BE2C (cell line): Measurements from ENCODE around the gene HK1.
A peak's percentile ranks its signal among the peaks of the same experiment; 100 is the strongest.

Source experiments
- DNase-seq: peaks from one replicate; pipeline ENCODE4 v3.0.0-alpha.2; 2020
- H3K27me3 ChIP-seq: fragments of 250-450 bp; sonication (Bioruptor Pico); 2 replicates; pipeline ENCODE4 v1.5.1; 2020; ENCODE audit warnings: mild to moderate bottlenecking
- H3K36me3 ChIP-seq: fragments of 250-450 bp; sonication (Bioruptor Pico); 2 replicates; pipeline ENCODE4 v1.5.1; 2020; ENCODE audit warnings: mild to moderate bottlenecking
- H3K4me1 ChIP-seq: fragments of 250-450 bp; sonication (Bioruptor Pico); 2 replicates; pipeline ENCODE4 v1.5.1; 2020
- H3K4me3 ChIP-seq: 2 replicates; pipeline ENCODE4 v1.5.1; 2011; ENCODE audit warnings: low read depth, low read length
- H3K9me3 ChIP-seq: fragments of 250-450 bp; sonication (Bioruptor Pico); 2 replicates; pipeline ENCODE4 v1.5.1; 2020
- TF ChIP-seq, protein P1 (sequence below): IDR thresholded peaks from 2 replicates; pipeline ENCODE4 v1.5.1; 2012; ENCODE audit warnings: mild to moderate bottlenecking, low read depth, low read length

HK1 gene

GRCh38 chr10:69438536-69439349 is 160.4 kb downstream of the HK1 start:
- Histone ChIP-seq H3K4me1 (peaks cover 14% of the 10 kb centered on the region), H3K27me3 (no peaks in the 10 kb centered on the region), H3K4me3 (peak overlapping the region; percentile 10; the same call in 1 of the 2 replicates), H3K36me3 (no peaks in the 10 kb centered on the region), H3K9me3 (no peaks in the 10 kb centered on the region)
- peak; percentile 22 for DNase-seq
- TF ChIP-seq, protein P1, sequence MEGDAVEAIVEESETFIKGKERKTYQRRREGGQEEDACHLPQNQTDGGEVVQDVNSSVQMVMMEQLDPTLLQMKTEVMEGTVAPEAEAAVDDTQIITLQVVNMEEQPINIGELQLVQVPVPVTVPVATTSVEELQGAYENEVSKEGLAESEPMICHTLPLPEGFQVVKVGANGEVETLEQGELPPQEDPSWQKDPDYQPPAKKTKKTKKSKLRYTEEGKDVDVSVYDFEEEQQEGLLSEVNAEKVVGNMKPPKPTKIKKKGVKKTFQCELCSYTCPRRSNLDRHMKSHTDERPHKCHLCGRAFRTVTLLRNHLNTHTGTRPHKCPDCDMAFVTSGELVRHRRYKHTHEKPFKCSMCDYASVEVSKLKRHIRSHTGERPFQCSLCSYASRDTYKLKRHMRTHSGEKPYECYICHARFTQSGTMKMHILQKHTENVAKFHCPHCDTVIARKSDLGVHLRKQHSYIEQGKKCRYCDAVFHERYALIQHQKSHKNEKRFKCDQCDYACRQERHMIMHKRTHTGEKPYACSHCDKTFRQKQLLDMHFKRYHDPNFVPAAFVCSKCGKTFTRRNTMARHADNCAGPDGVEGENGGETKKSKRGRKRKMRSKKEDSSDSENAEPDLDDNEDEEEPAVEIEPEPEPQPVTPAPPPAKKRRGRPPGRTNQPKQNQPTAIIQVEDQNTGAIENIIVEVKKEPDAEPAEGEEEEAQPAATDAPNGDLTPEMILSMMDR = no peak

GRCh38 chr10:69439350-69439739 is 161.0 kb downstream of the HK1 start:
- Histone ChIP-seq H3K4me1 (peaks cover 14% of the 10 kb centered on the region), H3K36me3 (no peaks in the 10 kb centered on the region), H3K27me3 (no peaks in the 10 kb centered on the region), H3K9me3 (no peaks in the 10 kb centered on the region), H3K4me3 (no peak overlapping the region)
- no peak for DNase-seq
- TF ChIP-seq, protein P1 = no peak

DNA sequence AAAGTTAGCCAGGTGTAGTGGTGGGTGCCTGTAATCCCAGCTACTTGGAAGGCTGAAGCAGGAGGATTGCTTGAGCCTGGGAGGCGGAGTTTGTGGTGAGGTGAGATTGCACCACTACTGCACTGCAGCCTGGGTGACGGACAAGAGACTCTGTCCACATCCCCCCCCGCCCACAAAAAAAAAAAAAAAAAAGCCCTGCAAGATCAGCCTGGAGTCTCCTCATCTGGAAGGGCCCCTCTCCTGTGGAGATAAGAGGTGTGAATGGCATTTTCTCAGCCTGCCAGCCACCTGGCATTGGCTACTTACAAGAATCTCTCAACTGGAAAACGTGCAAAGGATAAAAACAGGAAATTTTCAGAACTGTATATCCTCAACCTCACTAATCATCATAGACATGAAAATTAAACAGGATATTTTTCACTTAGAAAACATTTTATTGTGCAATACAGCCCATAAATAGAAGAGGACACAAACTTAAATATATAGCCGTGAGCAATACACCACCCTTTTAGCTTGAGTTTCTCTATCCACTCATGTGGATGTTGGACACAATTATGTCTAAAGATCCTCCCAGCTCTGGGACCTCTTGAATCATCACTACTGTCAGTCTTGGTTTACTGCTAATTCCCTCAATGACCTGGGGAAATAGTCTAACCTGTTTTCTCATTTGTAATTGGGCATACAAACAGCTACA is 161.7 kb downstream of the HK1 start:
- no peak for DNase-seq
- Histone ChIP-seq H3K4me1 (peaks cover 14% of the 10 kb centered on the region), H3K27me3 (no peaks in the 10 kb centered on the region), H3K9me3 (no peaks in the 10 kb centered on the region), H3K4me3 (no peak overlapping the region), H3K36me3 (no peaks in the 10 kb centered on the region)
- TF ChIP-seq, protein P1 = no peak

DNA sequence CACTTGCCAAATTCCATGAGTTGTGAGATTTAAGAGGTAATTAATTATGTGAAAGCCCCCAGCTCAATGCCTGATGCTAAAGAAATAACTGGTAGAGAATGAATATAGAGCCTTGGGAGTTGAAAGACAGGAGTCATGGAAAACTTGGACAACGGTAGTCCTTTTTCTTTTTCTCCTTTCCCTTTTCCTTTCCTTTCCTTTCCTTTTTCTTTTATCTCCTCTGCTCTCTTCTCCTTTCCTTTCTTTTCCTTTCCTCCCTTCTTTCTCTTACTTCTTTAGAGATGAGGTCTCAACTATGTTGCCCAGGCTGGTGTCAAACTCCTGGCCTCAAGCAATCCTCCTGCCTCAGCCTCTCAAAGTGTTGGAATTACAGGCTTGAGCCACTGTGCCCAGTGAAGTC is 165.1 kb downstream of the HK1 start:
- Histone ChIP-seq H3K36me3 (no peaks in the 10 kb centered on the region), H3K9me3 (no peaks in the 10 kb centered on the region), H3K4me3 (no peak overlapping the region), H3K27me3 (no peaks in the 10 kb centered on the region), H3K4me1 (peaks cover 6% of the 10 kb centered on the region)
- TF ChIP-seq, protein P1 = no peak
- no peak for DNase-seq

DNA sequence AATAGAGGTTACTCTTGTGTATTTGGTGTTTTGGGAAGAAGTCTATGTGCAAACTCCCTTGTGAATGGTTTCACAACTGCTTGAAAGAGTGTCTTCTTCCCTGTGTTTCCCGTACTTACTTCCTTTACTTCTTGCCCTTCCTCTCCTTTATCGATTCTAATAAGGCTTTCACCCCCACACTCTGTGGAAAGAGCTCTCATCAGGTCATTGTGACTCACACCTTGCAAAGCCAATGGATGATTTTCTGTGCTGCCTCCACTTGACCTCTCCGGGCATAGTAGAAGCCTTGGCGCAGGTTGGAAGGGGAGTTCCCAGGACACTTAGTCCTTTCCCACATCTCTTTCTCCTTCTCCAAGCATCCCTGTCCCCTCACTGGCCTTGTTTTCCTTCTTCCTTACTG is 166.7 kb downstream of the HK1 start:
- Histone ChIP-seq H3K4me1 (peaks cover 2% of the 10 kb centered on the region; the same call in 1 of the 2 replicates), H3K27me3 (no peaks in the 10 kb centered on the region), H3K9me3 (no peaks in the 10 kb centered on the region), H3K36me3 (no peaks in the 10 kb centered on the region), H3K4me3 (no peak overlapping the region)
- DNase-seq = no peak
- TF ChIP-seq, protein P1 = no peak

DNA sequence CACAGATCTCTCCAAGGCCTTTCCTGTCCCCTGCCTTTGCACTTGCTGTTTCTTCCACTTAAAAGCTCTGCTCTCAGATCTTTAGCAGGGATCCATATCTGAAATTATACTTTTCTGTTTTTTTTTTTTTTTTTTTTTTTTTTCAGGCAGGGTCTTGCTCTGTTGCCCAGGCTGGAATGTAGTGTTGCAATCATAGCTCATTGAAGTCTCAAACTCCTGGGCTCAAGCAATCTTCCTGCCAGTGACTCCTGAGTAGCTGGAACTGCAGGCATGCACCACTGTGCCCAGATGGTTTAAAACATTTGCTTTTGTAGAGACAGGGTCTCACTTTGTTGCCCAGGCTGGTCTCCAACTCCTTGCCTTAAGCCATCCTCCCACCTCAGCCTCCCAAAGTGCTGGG is 167.9 kb downstream of the HK1 start:
- Histone ChIP-seq H3K36me3 (no peaks in the 10 kb centered on the region), H3K4me1 (peaks cover 2% of the 10 kb centered on the region; the same call in 1 of the 2 replicates), H3K9me3 (no peaks in the 10 kb centered on the region), H3K4me3 (no peak overlapping the region), H3K27me3 (no peaks in the 10 kb centered on the region)
- DNase-seq = no peak
- TF ChIP-seq, protein P1 = no peak
